MCF 10A (cell line): ENCODE results near the gene APLF. TPM values are rescaled to one million over a fixed set of nuclear protein-coding genes. Genes with fewer than 3 reads are reported as not detected.

Experiments
- BruUV-seq: library from RNA; stranded (reverse); fragments of 400-500 nt; replicated peaks from 2 replicates; lab custom pipeline; 2021; lab: Mats Ljungman, UMichigan
- CTCF ChIA-PET: fragments of 300-600 bp; sonication (Branson Sonifier 250); formaldehyde crosslinking; extraction: SDS; loops from one replicate; lab custom pipeline; 2021; ENCODE audit warnings: antibody characterized with exemption, inconsistent platforms; lab: Yijun Ruan, JAX
- POLR2A ChIA-PET: fragments of 300-600, 350-650 bp; sonication (Branson Sonifier 250); formaldehyde crosslinking; extraction: SDS; loops from one replicate; lab custom pipeline; 2020; ENCODE audit warnings: antibody characterized with exemption, inconsistent platforms; lab: Yijun Ruan, JAX
- DNase-seq: peaks from one replicate; pipeline ENCODE4 v3.0.0-alpha.2; 2018; ENCODE audit not compliant: unreplicated experiment
- H3K27ac Mint-ChIP-seq: one replicate; pipeline ENCODE4 v1.8.0; 2022; ENCODE audit warnings: mild to moderate bottlenecking, low read depth, mixed read lengths; ENCODE audit not compliant: unreplicated experiment
- H3K27me3 Mint-ChIP-seq: one replicate; pipeline ENCODE4 v1.8.0; 2022; ENCODE audit warnings: mixed read lengths; ENCODE audit not compliant: insufficient read depth, unreplicated experiment
- H3K36me3 Mint-ChIP-seq: one replicate; pipeline ENCODE4 v1.8.0; 2022; ENCODE audit warnings: mild to moderate bottlenecking, moderate library complexity, mixed read lengths; ENCODE audit not compliant: insufficient read depth, unreplicated experiment
- H3K4me1 Mint-ChIP-seq: one replicate; pipeline ENCODE4 v1.8.0; 2022; ENCODE audit warnings: mixed read lengths; ENCODE audit not compliant: insufficient read depth, unreplicated experiment
- H3K4me3 Mint-ChIP-seq: one replicate; pipeline ENCODE4 v1.8.0; 2022; ENCODE audit warnings: mild to moderate bottlenecking, moderate library complexity, mixed read lengths; ENCODE audit not compliant: unreplicated experiment
- H3K9me3 Mint-ChIP-seq: one replicate; pipeline ENCODE4 v1.8.0; 2022; ENCODE audit warnings: mixed read lengths; ENCODE audit not compliant: unreplicated experiment
- intact Hi-C: fragments of 100-400 bp; cut with micrococcal nuclease; formaldehyde crosslinking; loops from 2 replicates; pipeline ENCODE4 v1.14.1; 2022
- total RNA-seq: library from RNA; stranded (reverse); gene quantifications from 2 replicates; pipeline ENCODE4 v1.2.3, GENCODE V29; 2022
- TF ChIP-seq, protein P1 (sequence below): fragments of 200-600 bp; IDR thresholded peaks from one replicate; pipeline ENCODE4 v1.8.0; 2022; ENCODE audit warnings: antibody characterized with exemption, mild to moderate bottlenecking; ENCODE audit not compliant: unreplicated experiment

APLF gene
- total RNA-seq, 1 experiment from 2014 or later, result 4.0 TPM

- intact Hi-C loops, result no loop called here
- CTCF ChIA-PET, result no interaction called here
- POLR2A ChIA-PET, result interaction anchor here (0.5 to 1.0 kb wide), 2 partner anchors 10 to 1003 kb away, joined by 3 read pairs; no protein-coding TSS in a partner anchor
- no peak overlapping the region for H3K4me3 Mint-ChIP-seq
- DNase-seq, result no peak
- H3K36me3 Mint-ChIP-seq, result peaks cover 6% of the 10 kb centered on the region
- no peaks in the 10 kb centered on the region for H3K27me3 Mint-ChIP-seq
- BruUV-seq, result no TSS peak
- no peak overlapping the region for H3K27ac Mint-ChIP-seq
- TF ChIP-seq, protein P1, sequence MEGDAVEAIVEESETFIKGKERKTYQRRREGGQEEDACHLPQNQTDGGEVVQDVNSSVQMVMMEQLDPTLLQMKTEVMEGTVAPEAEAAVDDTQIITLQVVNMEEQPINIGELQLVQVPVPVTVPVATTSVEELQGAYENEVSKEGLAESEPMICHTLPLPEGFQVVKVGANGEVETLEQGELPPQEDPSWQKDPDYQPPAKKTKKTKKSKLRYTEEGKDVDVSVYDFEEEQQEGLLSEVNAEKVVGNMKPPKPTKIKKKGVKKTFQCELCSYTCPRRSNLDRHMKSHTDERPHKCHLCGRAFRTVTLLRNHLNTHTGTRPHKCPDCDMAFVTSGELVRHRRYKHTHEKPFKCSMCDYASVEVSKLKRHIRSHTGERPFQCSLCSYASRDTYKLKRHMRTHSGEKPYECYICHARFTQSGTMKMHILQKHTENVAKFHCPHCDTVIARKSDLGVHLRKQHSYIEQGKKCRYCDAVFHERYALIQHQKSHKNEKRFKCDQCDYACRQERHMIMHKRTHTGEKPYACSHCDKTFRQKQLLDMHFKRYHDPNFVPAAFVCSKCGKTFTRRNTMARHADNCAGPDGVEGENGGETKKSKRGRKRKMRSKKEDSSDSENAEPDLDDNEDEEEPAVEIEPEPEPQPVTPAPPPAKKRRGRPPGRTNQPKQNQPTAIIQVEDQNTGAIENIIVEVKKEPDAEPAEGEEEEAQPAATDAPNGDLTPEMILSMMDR, result no peak
- H3K4me1 Mint-ChIP-seq, result no peaks in the 10 kb centered on the region
- no peaks in the 10 kb centered on the region for H3K9me3 Mint-ChIP-seq
These were observed 8.2 kb downstream of the APLF start for GRCh38 chr2:68475576-68475975.

GRCh38 chr2:68476454-68476853, 9.1 kb downstream of the APLF start:
- ChIA-PET POLR2A (no interaction called here), CTCF (interaction anchor here (1.2 kb wide), 1 partner anchor 233 kb away, joined by 4 read pairs; no protein-coding TSS in a partner anchor)
- TF ChIP-seq, protein P1, result no peak

GRCh38 chr2:68478688-68479087, 11.3 kb downstream of the APLF start:
- POLR2A ChIA-PET, result interaction anchor here (1.5 kb wide), 1 partner anchor 14 kb away, joined by 5 read pairs; no protein-coding TSS in a partner anchor
- Mint-ChIP-seq H3K9me3 (no peaks in the 10 kb centered on the region), H3K27me3 (no peaks in the 10 kb centered on the region), H3K36me3 (no peaks in the 10 kb centered on the region), H3K4me1 (peaks cover 9% of the 10 kb centered on the region), H3K4me3 (no peak overlapping the region), H3K27ac (no peak overlapping the region)
- CTCF ChIA-PET, result interaction anchor here (0.6 to 2.3 kb wide), 5 partner anchors 9 to 521 kb away, joined by 3 to 7 read pairs (median 6); no protein-coding TSS in a partner anchor
- no peak for DNase-seq
- no TSS peak for BruUV-seq
- TF ChIP-seq, protein P1, result no peak
- intact Hi-C loops, result no loop called here

More at GRCh38 chr2:68476454-68476853, 9.1 kb downstream of the APLF start:
- intact Hi-C loops, result no loop called here
- DNase-seq, result no peak
- no peak overlapping the region for H3K27ac Mint-ChIP-seq
- H3K27me3 Mint-ChIP-seq, result no peaks in the 10 kb centered on the region
- H3K9me3 Mint-ChIP-seq, result no peaks in the 10 kb centered on the region
- H3K4me3 Mint-ChIP-seq, result no peak overlapping the region
- H3K4me1 Mint-ChIP-seq, result no peaks in the 10 kb centered on the region
- BruUV-seq, result no TSS peak
- H3K36me3 Mint-ChIP-seq, result peaks cover 6% of the 10 kb centered on the region

- Mint-ChIP-seq H3K4me1 (peaks cover 9% of the 10 kb centered on the region), H3K4me3 (no peak overlapping the region), H3K9me3 (no peaks in the 10 kb centered on the region), H3K27ac (no peak overlapping the region), H3K27me3 (no peaks in the 10 kb centered on the region), H3K36me3 (no peaks in the 10 kb centered on the region)
- CTCF ChIA-PET, result interaction anchor here (0.5 to 1.5 kb wide), 4 partner anchors 113 to 443 kb away, joined by 3 to 5 read pairs (median 4); no protein-coding TSS in a partner anchor
- DNase-seq, result peak; percentile 17
- TF ChIP-seq, protein P1, result no peak
- no TSS peak for BruUV-seq
- POLR2A ChIA-PET, result interaction anchor here (0.6 kb wide), 1 partner anchor 325 kb away, joined by 5 read pairs; no protein-coding TSS in a partner anchor
- intact Hi-C loops, result no loop called here
These were observed 15.0 kb downstream of the APLF start for GRCh38 chr2:68482296-68482820.
